ENCODE results near the gene BYSL.

- TF ChIP-seq GATA2 (IDR thresholded peaks at IDR 0.05; ENCODE audit: low read depth, low read length) (no peak), GATA3 (IDR thresholded peaks at IDR 0.05; ENCODE audit: low read depth, low read length) (no peak)
Measured at GRCh38 chr6:41931792-41932191, 10.5 kb downstream of the BYSL start.
